ENCODE data around the gene EGF.
A peak's percentile ranks its signal among the peaks of the same experiment; 100 is the strongest.
"Not testable (repeated sequence)": the region's sequence is repeated elsewhere in the genome, so short reads cannot be mapped to it uniquely, and the experiment has no call there.

Gene EGF

DNA sequence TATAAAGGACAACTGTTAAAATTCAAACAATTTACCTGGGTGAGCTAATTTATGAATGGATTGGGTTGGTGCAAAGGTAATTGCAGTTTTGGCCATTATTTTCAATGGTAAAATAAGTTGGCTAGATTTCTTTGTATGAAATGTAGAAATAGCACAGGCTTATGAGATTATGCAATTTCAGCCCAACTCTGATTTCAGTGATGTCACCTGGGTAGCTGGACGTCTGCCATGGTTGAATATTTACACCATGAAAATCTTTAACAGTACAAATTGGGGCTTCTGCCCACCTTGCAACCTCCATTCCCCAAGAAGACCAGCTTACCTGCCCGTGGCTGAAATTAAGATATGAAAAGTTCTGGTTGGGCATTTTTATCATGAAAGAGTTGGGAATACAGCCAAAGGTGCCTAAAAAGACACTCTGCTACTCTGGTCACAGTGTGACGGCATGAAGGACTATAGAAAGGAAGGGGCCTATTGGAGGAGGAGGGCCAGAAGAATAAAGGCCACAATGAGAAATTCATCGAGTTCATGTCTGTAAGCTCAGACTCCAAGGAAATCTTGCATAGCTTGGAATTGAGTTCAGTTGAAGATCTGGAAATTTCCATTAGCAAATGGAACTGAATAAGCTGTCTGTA is 29.7 kb downstream of the EGF start:
- Mint-ChIP-seq H3K9me3 (no peaks in the 10 kb centered on the region), H3K27me3 (no peaks in the 10 kb centered on the region), H3K4me3 (no peak overlapping the region), H3K27ac (no peak overlapping the region), H3K36me3 (no peaks in the 10 kb centered on the region), H3K4me1 (peaks cover 6% of the 10 kb centered on the region)

DNA sequence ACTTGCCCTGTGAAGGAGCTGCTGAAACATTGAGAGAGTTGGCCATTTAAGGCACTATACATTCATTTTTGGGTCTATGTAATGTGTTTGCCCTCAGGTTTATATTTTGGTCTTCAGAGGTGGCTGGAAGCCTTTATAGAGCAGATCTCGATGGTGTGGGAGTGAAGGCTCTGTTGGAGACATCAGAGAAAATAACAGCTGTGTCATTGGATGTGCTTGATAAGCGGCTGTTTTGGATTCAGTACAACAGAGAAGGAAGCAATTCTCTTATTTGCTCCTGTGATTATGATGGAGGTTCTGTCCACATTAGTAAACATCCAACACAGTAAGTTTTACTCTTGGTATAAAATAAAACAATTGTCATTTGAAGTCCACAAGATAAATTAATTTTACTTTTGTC is 31.1 kb downstream of the EGF start:
- Mint-ChIP-seq H3K4me3 (no peak overlapping the region), H3K27ac (peak overlapping the region; percentile 11), H3K9me3 (no peaks in the 10 kb centered on the region), H3K27me3 (no peaks in the 10 kb centered on the region), H3K36me3 (no peaks in the 10 kb centered on the region), H3K4me1 (peaks cover 16% of the 10 kb centered on the region)

DNA sequence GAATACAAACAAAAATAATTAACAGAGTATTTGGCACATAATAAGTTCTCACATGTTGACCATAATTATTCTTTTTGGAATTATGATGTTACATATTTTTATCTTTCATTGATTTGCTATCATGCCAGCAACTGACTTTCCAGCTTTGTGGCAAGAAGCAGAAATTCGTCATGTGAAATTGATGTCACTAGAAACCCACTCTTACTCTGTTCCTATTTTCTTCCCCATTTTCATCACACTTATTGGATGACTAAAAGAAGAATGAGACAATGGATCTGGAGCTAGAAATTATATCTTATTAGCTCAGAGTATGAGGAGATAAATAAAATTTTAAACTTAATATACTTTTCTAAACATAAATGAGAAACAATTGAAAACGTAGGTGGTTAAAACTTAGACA is 31.9 kb downstream of the EGF start:
- Mint-ChIP-seq H3K27me3 (no peaks in the 10 kb centered on the region), H3K9me3 (no peaks in the 10 kb centered on the region), H3K4me1 (peaks cover 16% of the 10 kb centered on the region), H3K36me3 (no peaks in the 10 kb centered on the region), H3K4me3 (no peak overlapping the region), H3K27ac (no peak overlapping the region)

DNA sequence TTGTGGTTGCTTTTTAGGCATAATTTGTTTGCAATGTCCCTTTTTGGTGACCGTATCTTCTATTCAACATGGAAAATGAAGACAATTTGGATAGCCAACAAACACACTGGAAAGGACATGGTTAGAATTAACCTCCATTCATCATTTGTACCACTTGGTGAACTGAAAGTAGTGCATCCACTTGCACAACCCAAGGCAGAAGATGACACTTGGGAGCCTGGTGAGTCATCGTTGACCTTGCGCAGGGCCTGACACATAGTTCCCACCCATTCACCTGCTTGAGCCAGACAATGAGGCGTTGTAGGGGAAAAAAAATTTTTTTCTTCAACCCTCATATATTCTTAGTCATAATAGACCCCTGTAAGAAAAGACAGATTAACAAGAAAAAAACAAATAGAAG is 32.4 kb downstream of the EGF start:
- Mint-ChIP-seq H3K9me3 (no peaks in the 10 kb centered on the region), H3K4me1 (peaks cover 16% of the 10 kb centered on the region), H3K27ac (peak overlapping the region; percentile 98), H3K36me3 (no peaks in the 10 kb centered on the region), H3K4me3 (peak overlapping the region; percentile 28), H3K27me3 (no peaks in the 10 kb centered on the region)

DNA sequence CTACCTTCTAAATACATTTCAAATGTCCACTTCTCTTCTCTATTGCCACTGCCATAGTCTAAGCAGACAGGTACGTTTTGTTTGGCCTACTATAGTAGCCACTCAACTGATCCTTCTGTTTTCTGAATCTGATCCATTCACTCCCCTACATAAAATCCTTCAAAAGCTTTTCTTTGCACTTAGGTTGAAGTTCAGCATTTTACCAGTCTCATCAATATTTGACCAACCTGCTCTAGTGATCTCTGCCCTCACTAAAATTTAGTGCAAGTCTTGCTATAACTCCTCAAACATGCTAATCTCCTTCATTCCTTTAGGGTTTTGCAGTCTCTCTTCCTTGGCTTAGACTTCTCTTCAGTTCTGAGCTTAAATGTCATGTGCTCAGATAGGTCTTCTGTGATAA is 33.4 kb downstream of the EGF start:
- no peaks in the 10 kb centered on the region for H3K9me3 Mint-ChIP-seq
- H3K4me1 Mint-ChIP-seq: peaks cover 16% of the 10 kb centered on the region
- peak overlapping the region; percentile 43 for H3K27ac Mint-ChIP-seq
- no peak overlapping the region for H3K4me3 Mint-ChIP-seq
- no peaks in the 10 kb centered on the region for H3K36me3 Mint-ChIP-seq
- no peaks in the 10 kb centered on the region for H3K27me3 Mint-ChIP-seq

DNA sequence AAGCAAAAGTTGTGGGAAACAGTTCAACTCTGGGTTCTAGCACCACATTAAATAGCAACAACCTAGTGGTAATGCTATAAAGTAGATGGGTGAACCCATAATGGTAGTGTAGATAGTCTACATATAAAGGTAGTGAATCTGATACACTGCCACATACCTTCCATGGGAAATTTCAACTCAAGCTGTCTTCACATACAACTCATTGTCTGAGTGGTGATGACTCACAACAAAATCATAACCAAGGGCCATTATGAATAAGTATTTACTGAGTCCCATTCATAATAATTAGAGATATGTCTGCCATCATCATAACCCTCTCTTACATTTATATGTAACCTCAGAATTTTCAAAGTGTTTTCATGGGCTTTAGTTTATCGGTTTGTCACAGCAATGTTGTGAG is 34.8 kb downstream of the EGF start:
- H3K27ac Mint-ChIP-seq: peak overlapping the region; percentile 88
- no peaks in the 10 kb centered on the region for H3K27me3 Mint-ChIP-seq
- H3K9me3 Mint-ChIP-seq: no peaks in the 10 kb centered on the region
- no peak overlapping the region for H3K4me3 Mint-ChIP-seq
- no peaks in the 10 kb centered on the region for H3K36me3 Mint-ChIP-seq
- peaks cover 16% of the 10 kb centered on the region for H3K4me1 Mint-ChIP-seq

DNA sequence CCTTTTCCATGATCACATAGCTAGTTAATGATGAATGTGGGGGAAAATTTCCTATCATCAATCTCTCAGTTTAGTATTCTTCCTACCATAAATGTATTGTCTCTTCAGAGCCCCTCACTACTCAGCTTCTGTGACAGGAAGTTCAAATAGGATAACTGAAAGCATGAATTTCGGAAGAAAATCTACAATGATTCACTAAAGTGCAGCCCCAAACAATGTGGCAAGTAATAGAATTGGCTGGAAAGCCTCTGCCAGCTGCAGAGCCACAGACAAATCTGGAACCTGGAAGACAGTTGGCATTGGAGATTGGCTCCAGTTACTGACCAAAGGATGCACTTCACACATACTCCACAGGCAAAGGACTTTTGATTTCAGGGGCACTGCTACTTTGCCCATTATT is 35.2 kb downstream of the EGF start:
- Mint-ChIP-seq H3K27ac (peak overlapping the region; percentile 88), H3K4me1 (peaks cover 16% of the 10 kb centered on the region), H3K36me3 (no peaks in the 10 kb centered on the region), H3K27me3 (no peaks in the 10 kb centered on the region), H3K9me3 (no peaks in the 10 kb centered on the region), H3K4me3 (peak overlapping the region; percentile 5)

DNA sequence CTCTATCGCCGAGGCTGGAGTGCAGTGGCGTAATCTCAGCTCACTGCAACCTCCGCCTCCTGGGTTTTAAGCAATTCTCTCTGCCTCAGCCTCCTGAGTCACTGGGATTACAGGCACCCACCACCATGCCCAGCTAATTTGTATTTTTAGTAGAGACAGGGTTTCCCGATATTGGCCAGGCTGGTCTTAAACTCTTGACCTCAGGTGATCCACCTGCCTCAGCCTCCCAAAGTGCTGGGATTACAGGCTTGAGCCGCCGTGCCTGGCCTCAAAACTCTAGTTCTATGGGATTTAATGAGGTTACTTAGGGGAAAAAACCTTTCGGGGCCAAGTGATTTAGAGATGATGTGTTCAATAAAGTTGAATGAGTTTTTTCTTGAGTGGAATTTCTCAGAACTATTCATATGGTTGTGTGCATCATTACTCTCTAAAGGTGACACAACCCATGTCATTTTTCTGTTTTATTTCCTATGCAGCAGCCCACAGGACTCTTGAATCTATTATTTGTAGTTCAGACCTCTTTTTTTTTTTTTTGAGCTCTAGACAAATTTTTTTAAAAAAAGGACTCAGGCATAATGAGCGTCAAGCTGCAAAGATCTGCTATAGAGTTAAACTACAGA is 36.5 kb downstream of the EGF start:
- not testable (repeated sequence) for H3K9me3 Mint-ChIP-seq, H3K36me3 Mint-ChIP-seq, H3K4me3 Mint-ChIP-seq, H3K27me3 Mint-ChIP-seq
- peak overlapping the region; percentile 52 for H3K27ac Mint-ChIP-seq
- H3K4me1 Mint-ChIP-seq: peaks cover 16% of the 10 kb centered on the region

DNA sequence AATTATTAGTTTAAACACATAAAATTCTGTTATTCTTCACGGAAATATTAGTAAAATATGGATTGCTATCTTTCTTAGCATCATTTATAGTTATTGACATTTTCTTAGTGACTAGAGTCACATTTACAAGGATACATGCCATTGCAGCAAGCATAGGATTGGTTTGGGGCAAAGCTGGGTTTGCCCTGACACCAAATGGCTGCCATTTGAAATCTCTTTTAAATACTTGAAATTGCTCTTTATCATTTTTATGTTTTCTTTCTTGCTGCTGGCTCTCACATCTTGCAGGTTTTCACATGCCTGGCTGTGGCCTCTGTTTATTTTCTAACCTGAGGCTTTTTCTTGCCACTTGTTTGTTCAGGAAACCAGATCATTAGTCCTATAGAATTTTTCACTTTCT is 39.9 kb downstream of the EGF start:
- Mint-ChIP-seq H3K36me3 (no peaks in the 10 kb centered on the region), H3K4me1 (peaks cover 8% of the 10 kb centered on the region), H3K9me3 (no peaks in the 10 kb centered on the region), H3K4me3 (no peak overlapping the region), H3K27ac (no peak overlapping the region), H3K27me3 (no peaks in the 10 kb centered on the region)

DNA sequence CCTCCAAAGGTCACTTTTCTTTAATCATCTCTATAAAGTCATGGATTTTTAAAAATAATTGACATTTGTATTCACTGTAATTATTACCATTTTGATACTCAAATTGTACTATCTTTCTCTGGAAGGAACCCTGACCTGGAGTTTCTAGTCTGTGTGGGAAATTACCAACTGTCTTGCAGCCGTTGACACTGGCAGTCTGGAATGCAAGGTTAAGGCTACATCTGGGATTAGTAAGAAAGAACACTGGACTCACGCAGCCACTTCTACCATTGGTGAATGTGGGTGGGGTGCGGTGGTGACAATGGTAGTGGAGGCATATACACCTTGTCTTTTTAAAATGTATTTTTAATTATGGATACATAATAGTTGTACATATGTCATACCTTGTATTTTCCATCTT is 40.9 kb downstream of the EGF start:
- H3K4me3 Mint-ChIP-seq: no peak overlapping the region
- H3K27me3 Mint-ChIP-seq: no peaks in the 10 kb centered on the region
- no peak overlapping the region for H3K27ac Mint-ChIP-seq
- H3K9me3 Mint-ChIP-seq: no peaks in the 10 kb centered on the region
- H3K36me3 Mint-ChIP-seq: no peaks in the 10 kb centered on the region
- H3K4me1 Mint-ChIP-seq: no peaks in the 10 kb centered on the region

DNA sequence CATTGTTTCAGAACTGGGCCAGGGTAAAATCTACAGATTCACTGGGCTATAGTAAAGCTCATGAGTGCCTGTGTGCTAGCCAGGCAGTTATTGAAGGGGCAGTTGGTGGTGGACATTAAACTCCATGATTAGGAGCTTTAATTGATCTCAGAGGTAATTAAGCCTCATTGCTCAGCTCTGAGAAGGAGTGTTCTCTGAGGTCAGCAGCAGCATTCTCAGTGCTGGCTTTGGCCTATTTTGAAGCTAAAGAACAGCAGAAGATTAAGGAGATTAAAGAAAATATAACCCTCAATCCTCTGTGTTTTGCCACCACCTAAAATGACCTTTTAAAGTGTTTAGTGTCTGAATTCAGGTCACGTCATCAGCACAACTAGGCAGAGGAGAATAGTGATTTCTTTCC is 42.5 kb downstream of the EGF start:
- no peaks in the 10 kb centered on the region for H3K36me3 Mint-ChIP-seq

DNA sequence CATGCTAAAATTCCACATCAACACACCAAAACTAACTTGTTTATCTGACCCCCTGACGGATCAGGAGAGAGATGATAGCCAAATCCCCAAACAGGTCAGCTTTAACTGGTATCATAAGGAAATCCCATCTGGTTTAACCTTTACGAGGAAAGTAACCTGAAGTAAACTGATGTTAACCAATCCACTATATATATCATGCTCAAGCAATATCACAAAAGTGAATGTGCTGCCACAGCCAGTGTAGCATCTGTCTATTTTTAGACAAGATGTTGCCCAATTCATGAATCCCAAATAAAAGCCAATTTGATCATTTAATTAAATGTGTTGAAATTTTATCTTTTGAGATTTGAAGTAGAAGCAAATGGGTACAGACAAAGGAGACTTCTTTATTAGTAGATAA is 44.5 kb downstream of the EGF start:
- H3K27ac Mint-ChIP-seq: no peak overlapping the region
- H3K4me1 Mint-ChIP-seq: no peaks in the 10 kb centered on the region
- no peaks in the 10 kb centered on the region for H3K36me3 Mint-ChIP-seq
- peaks cover 3% of the 10 kb centered on the region for H3K27me3 Mint-ChIP-seq
- H3K4me3 Mint-ChIP-seq: no peak overlapping the region
- H3K9me3 Mint-ChIP-seq: no peaks in the 10 kb centered on the region

More for the DNA sequence above, 42.5 kb downstream of the EGF start:
- H3K4me1 Mint-ChIP-seq: no peaks in the 10 kb centered on the region
- no peaks in the 10 kb centered on the region for H3K9me3 Mint-ChIP-seq
- H3K27ac Mint-ChIP-seq: no peak overlapping the region
- peaks cover 1% of the 10 kb centered on the region for H3K27me3 Mint-ChIP-seq
- no peak overlapping the region for H3K4me3 Mint-ChIP-seq

DNA sequence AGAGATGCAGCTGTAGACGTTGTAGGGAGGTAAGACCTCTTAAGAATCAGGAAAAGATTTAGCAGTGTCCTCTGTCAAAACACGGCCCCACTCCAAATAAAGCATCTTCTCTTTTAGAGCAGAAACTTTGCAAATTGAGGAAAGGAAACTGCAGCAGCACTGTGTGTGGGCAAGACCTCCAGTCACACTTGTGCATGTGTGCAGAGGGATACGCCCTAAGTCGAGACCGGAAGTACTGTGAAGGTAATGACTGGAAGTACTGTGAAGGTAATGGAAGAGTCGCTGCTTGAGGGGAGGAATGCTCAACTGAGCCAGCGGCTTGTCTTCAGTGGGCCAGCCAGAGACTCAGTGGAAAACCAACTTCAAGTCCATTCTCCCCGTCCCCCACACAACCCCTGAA is 46.5 kb downstream of the EGF start:
- H3K4me1 Mint-ChIP-seq: no peaks in the 10 kb centered on the region
- no peak overlapping the region for H3K27ac Mint-ChIP-seq
- no peaks in the 10 kb centered on the region for H3K36me3 Mint-ChIP-seq
- peaks cover 8% of the 10 kb centered on the region for H3K27me3 Mint-ChIP-seq
- H3K4me3 Mint-ChIP-seq: no peak overlapping the region
- H3K9me3 Mint-ChIP-seq: no peaks in the 10 kb centered on the region

DNA sequence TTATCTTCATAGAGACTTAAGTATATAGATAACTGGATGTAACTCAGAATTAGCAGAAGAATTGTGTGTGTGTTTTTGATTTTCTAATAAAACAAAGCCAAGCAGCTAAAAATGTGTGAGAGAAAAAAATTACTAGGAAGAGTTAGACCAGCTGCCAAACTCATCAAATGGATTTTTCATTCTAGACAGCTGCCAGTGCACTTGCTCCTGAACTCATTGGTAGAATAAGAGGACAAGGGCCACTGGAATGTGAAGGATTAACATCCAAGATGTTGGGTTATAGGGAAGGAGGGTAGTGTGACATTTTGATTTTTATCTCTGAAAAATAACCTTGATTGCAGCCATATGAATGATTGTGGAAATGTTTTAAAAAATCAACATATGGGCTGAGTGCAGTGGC is 49.7 kb downstream of the EGF start:
- Mint-ChIP-seq H3K36me3 (no peaks in the 10 kb centered on the region), H3K4me3 (no peak overlapping the region), H3K27ac (no peak overlapping the region), H3K27me3 (peaks cover 18% of the 10 kb centered on the region), H3K9me3 (no peaks in the 10 kb centered on the region), H3K4me1 (no peaks in the 10 kb centered on the region)

DNA sequence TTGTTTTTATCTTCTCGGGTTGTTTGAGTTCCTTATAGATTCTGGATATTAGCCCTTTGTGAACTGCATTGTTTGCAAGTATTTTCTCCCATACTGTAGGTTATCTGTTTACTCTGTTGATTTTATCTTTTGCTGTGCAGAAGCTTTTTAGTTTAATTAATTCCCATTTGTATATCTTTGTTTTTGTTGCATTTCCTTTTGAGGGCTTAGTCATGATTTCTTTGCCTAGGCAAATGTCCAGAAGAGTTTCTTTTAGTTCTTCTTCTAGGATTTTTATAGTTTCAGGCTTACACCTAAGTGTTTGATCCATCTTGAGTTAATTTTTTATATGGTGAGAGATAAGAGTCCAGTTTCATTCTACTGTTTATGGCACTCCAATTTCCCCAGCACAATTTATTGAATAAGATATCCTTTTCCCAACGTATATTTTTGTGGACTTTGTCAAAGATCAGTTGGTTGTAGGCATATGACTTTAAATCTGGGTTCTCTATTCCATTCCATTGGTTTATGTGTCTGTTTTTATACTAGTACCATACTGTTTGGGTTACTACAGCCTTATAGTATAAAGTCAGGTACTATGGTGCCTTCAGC is 54.3 kb downstream of the EGF start:
- H3K27me3 Mint-ChIP-seq: peaks cover 17% of the 10 kb centered on the region
- H3K4me3 Mint-ChIP-seq: no peak overlapping the region
- no peak overlapping the region for H3K27ac Mint-ChIP-seq
- no peaks in the 10 kb centered on the region for H3K9me3 Mint-ChIP-seq
- no peaks in the 10 kb centered on the region for H3K36me3 Mint-ChIP-seq
- peaks cover 14% of the 10 kb centered on the region for H3K4me1 Mint-ChIP-seq

DNA sequence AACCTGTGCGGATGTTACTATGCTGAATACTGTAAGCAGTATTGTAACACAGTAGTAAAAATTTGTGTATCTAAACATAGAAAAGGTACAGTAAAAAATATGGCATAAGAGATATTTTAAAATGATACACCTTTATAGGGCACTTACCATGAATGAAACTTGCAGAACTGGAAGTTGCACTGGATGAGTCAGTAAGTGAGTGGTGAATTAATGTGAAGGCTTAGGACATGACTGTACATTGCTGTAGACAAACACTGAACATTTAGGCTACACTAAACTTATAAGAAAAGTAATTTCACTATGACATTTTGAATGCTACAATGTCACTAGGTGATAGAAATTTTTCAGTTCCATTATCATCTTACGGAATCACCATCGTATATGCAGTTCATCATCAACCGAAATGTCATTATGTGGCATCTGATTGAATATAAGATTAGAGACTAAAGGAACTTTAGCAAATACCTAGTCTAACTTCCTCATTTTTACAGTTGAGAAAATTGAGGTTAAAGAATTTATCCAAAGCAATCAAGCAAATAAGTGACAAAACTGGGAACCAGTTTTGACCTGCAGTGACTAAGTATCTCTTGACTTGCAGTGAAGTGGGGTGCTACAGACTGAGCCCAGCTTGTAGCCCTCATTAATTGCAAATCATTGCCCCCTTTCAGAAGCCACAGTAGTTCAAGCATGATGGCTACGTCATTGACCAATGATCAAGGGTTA is 55.3 kb downstream of the EGF start:
- H3K27me3 Mint-ChIP-seq: peaks cover 12% of the 10 kb centered on the region
- peaks cover 14% of the 10 kb centered on the region for H3K4me1 Mint-ChIP-seq
- H3K27ac Mint-ChIP-seq: no peak overlapping the region
- no peaks in the 10 kb centered on the region for H3K9me3 Mint-ChIP-seq
- H3K4me3 Mint-ChIP-seq: no peak overlapping the region
- H3K36me3 Mint-ChIP-seq: no peaks in the 10 kb centered on the region
